Ramos (cell line): ENCODE data around the gene CTNNA3.

Experiments used
- in situ Hi-C: fragments of 300-500 bp; cut with MboI; formaldehyde crosslinking; loops from one replicate; pipeline ENCODE4 v1.14.3; 2022; ENCODE audit warnings: low sequenced_read_pairs; ENCODE audit not compliant: unreplicated experiment

CTNNA3 gene

DNA sequence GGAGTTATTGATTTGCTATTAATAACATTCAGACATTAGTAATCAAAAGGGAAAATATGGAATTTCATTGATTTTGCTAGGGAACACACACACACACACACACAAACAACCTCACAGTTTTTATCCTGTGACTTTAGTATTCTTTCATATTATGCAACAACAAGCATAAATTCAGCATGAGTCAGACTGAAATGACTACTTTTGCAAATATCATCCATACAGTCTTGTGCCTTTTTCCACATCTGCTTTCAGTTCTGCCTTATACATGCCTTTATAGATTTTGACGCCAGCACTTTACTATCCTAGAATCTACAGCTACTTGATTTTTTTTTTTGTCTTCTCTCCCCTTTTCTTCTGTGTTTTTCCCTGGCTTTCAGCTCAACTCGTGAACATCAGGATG is 1745.9 kb downstream of the CTNNA3 start:
- in situ Hi-C loops = no loop called here

DNA sequence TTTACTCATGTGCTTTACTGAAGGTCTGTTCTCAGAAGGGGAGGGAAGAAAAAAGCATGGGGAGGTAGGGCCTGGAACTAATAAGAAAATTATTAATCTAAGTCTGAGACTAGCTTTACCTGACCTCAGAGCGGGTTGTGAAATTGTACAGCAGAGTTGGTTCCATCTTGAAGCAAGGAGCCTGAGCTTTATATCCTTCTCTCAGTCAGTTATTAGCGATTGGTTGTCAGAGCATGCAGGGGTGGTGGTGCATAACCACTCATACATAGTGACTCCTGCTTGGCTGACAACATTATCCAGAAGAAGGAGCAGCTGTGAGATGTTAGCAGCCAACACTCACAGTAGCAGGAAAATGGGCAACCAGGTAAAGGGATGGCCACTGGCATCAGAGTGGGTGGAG is 1746.5 kb downstream of the CTNNA3 start:
- in situ Hi-C loops = no loop called here

DNA sequence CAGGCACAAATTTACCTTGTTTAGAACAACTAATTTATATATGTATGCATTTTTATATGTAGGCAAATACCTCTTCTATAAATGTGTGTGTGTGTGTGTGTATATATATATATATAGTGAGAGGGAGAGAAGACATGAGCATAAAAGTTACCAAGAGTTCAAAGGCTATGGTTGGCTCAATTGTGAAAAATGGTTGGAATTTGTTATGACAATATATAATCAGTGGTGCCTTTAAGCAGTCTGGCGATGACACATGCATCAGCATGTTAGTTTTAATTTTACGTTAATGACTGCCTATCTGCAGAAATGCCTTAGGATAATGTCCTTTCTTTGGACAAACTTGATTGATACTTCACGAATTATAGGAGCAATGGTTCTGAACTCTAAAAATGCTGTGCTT is 1750.9 kb downstream of the CTNNA3 start:
- in situ Hi-C loops = no loop called here

DNA sequence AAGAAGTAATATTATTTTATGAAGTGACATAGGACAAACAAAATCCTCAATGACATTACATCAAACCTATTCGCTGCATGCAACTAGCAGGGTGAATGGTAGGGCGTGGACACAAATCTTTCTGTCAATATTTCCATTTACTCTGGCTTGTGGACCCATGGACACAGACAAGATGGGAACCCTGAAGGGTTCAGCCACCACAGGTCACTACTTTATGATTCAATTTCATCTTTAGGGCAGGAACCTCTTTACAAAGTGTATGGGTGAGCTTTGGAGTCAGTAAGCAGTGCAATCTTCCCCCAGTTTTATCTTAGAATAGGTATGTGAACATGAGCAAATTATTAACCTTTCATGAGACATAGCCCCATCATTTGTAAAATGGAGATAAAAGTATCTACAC is 1752.5 kb downstream of the CTNNA3 start:
- in situ Hi-C loops = no loop called here

DNA sequence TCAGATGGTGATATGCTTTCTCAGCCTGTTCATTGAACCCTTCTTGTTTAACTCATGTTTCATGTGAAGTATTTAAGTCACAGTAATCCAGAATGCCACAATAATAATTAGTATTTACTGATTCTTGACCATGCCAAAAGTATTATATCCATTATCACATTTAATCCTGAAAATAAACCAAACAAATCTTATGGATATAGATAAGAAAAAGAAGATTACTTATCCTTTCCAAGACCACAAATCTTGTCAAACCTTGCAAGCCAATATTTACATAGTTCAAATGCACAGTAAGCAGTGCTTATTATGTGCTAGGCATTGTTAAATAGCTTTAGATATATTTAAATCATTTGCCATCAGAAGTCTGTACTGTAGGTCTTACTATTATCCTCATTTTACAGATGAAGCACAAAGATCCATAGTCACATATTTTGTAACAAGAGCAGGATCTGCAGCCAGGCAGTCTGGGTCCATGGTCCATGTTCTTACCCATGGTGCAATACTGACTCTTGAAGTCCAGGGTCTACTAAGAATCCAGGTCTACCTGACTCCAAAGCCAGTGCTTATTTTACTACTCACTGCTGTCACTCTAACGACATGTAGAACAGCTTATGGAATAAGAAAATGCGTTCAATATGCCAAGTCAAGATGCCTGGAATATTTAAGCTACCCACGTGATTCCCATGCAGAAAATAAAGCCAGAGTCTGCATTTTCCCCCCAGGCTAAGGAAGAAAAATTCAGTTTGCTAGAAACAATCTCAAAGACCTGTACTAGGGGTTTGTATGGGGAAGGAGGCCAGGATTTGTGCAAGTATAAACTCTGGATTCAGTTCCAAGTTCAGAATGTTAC is 1755.0 kb downstream of the CTNNA3 start:
- in situ Hi-C loops = no loop called here

DNA sequence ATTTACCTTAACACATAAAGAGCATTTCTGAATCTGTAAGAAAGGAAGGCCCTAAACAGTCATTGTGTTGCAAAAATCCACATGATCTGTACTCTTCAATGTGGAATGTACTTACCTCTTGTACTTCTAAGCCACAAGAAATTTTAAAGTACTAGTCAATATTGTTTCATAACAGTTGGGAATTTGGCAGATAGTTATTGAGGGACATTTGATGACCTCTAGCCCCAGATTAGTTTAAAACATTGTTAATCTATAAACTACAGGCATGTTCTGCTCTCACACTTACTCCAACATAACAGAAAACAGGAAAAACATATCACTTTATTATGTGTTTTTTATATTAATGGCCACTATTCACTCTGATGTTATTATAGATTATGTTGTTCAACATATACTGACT is 1755.9 kb downstream of the CTNNA3 start:
- in situ Hi-C loops = no loop called here

DNA sequence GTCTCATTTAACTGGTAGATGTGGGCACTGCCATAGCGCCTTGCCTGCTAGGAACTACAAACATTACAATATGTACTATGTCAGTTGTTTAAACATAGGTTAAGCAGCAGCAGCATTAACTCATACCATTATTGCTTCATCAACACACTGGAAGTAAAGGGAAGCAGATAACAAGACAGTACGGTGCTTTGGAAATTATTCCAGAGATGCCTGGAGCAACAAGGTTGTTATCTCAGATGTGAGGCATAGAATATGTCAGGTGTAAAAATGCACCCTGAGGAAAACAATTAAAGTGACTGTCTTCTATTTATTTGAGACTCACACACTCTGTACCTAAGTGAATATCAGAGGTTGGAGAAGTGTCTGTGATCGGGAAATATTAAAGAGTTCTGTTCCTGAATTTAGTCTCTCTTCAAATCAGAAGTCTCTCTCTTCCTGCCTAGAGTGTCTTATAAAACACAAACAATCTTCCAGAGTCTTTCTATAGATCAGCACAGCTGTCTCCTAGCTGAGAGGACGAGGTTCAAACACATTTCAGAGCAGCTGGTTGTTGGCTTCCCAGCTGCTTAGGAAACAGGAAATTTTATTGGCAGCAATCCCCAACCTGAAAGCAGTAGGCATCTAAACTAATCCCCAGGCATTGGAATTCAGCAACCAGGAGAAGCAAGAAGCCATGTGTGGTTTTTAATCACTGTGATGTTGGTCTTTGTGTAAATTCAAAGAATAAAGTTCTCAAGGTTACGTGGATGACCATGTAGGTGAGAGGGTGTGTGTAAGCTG is 1764.5 kb downstream of the CTNNA3 start:
- in situ Hi-C loops = no loop called here

DNA sequence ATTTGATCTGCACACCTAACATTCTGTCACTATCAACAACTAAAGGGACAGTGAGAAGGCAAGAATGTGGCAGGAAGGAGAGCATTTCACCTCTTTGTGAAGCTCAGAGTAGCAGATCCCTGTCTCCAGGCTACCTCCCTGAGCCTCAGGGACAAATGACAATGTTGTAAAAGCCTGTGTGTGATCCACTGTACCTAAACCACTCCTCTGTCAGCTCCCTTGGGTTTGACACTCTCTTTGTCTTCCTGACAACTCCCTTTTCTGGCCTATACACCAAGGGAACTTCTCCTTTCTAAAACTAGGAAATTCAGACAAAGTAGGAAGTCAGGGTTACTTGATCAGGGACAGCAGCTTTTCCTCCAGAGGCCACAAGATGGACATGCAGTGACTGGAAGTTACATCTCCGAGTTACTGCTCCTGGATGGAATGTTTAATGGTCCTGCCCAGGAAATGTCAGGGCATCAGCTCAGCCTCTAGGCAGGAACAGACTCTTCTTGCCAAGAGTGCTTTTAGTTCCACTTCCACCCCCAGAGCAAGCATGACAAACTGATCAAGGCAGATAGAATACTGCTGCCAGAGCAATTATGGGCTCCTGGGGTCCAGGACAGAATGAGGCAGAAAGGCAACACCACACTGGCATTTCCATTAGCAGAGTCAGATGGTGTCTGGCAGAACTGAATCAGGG is 1784.7 kb downstream of the CTNNA3 start:
- in situ Hi-C loops = no loop called here

DNA sequence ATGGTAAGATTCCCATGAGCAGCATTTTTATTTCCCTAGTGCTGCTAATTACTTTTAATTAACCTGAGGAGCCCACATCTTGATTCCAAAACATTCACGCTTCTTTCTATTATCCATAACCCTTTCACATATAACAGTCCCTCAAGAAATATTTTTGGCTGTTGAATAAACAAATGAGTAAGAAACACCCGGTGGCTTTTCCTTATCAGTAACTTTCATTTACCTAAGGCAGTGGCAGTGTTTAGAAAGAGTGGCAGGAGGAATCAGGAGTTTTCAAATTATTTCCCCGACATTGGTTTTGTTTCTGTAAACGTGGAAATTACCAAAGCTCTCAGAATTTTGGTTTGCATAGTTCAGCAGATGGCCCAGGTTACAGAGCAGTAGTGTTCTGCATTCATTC is 1785.8 kb downstream of the CTNNA3 start:
- in situ Hi-C loops = no loop called here

DNA sequence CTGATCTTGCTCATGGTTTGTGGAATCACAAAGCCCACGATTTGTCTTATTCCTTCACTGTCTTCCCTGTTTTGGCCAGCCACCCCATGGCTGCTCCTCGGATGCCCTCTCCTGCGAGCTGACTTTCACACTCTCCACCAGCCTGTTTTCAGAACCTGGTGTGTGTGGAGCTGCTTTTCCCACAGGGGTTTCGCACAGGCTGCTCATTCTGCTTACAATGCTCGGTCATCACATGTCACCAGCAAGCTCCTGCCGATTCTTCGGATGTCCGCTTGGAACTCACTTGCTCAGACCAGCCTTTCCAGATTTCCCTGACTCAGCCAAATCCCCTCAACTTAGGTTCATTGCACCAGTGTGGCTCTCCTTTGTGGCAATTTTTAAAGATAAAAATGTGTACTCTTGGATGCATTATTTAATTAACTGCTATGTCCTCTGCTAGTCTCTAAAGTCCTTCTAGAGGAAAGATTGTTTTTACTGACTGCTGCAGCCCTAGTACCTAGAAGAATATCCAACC is 1788.7 kb downstream of the CTNNA3 start:
- in situ Hi-C loops = no loop called here

DNA sequence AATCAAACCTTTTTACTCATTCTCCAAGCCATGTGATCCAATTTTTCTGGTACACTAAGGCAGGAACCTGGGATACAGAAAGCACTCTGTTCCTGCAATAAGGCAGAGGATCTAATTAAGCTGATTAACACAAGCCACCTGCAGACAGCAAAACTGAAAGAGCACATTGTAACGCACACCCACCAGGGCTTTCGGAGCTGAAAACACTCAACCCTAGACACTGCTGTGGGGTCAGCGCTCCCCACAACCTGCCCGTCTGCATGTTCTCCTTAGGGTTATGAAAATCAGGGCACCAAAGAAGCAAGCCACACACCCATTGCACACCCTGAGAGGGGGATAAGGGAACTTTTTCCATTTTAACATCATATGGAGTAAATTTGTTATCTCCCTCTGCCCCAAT is 1792.4 kb downstream of the CTNNA3 start:
- in situ Hi-C loops = no loop called here

DNA sequence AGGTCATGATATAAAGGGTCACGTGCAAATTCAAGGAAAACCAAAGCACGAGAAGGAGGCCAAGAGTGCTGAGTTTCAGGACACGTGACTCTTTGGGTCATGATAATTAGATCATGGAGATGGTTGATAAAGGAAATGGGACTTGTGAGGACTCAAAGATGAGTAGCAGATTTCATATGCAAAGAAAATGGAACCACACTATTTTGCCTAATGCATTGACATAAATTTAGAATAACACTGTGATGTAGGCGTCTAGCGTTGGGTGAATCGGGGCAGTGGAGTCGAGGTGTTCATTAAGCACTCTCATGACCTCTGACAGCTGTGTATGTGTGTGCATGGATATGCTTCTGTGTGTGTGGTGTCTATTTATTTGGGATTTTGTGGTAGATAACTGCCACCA is 1795.7 kb downstream of the CTNNA3 start:
- in situ Hi-C loops = no loop called here

DNA sequence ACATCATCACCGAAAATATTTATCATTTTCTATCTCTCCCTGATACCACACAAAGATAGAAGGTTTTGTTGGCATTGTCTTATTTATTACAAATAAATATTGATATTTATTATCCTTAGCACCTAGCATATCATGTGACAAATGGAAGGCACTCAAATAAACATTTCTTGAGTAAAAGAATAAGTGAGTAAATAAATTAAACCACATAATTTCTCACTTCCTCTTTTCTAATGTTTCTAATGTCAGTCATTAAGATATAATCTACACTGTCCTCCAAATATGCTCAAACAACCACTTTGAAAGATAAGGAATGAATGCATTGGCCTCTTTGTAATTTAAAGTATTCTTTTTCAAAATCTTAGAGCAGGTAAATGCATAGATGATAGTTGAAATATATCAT is 1797.9 kb downstream of the CTNNA3 start:
- in situ Hi-C loops = no loop called here

DNA sequence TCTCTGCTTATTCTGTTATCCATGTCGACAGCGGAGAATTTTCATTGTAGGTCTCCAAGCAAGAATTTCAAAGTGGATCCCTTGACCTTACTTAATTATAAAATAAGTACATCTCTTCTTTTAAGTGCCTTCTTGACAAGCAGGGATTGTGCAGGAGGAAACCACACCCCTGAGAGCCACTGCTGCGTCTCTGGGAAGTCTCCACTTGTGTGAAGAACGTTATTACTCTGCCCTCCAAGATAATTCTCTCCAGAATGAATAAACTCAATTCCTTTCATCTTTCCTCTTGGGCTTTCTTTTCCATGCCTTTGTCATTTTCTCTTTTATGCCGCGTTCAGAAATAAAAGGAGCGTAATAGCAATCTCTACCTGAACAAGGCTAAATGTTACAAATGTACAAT is 1801.0 kb downstream of the CTNNA3 start:
- in situ Hi-C loops = no loop called here

DNA sequence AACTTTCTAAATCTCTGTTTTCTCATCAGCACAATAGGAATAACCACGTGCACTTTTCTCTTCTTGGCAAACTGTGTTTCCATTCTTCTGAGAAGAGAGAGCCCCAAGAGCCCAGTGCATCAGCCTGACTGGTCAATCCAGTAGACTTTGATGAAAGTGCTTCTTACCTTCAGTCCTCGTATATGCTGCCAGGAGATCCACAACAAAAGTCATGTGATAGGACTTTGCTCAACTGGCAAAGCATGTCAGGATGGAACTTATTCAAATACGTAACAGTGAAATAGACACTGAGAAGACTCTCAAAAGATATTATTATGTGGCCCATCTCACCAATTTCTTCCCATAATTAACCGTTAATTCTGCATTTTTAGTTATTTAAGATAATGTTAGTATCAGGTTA is 1801.6 kb downstream of the CTNNA3 start:
- in situ Hi-C loops = no loop called here

DNA sequence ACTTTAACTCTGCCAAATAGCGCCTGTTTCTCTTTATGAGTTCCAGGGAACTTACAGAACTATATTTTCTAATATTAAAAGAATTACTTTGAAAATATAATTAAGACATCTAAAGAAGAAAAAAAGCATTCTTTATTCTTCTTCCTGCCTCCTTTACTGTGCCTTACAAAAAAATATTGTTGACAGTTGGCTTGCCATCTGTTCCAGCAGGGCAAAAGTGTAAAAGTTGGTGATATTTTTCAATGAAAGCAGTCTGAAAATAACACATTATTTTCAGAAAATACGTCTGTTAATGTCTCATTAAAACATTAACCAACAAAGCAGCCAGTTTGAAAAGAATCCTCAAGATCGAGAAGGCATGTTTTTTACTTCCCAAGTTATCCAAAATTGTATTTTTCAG is 1802.3 kb downstream of the CTNNA3 start:
- in situ Hi-C loops = no loop called here

DNA sequence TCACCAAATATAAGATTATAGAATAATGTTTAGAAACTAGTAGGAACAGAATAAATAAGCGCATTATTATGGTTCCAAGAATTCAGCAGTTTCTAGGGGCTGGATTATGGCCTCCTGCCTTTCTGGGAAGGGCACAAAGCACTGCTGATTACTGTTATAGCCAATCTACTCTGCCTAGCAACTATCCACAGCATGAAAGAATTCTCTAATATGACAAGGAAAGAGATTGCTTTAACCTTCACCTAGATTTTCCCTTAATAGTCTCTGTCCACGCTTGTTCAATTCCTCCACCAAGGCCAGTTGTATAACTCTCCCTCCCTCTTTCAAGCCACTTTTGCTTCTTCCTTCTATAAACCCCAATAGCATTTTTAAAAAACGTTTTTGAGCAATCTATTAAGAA is 1803.7 kb downstream of the CTNNA3 start:
- in situ Hi-C loops = no loop called here

DNA sequence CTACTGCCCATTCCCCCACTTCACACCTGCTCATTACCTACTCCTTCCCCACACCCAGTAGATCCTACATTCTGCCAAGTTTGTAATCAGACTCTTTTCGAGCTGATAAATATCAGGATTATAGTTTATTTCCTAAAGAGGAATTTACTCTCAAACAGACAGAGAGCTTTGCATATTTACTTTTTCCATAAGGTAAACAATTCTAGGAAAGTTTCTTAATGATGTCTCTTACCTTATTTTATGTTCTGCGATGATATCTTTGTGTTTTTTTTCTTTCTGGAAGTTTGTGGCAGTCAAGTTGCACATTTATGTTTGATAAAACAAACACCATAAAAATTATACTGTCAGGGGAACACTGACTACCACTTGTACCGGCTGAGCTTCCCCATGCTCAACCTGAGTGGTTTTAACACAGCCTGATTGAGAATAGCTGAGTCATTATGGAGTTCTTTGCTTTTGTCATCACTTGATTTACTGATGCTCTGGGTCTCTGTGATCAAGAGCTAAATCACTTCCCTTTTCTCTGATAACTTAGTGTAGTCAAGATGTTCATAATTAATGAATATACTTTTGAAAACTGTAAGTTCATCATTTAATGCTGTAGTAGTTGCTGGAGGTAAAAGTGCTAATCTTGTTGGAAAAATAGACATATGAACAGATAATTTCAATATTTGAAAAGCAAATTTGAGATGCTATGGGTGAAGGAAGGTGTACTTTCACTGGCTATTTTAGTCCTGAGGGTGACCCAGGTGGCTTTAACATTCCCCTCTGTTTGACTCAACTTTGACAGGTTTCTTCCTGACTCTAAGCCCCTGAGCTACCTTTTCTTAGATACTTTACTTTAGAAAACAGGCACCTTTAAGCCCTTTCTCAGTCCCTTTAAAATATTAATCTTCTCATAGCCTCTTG is 1804.7 kb downstream of the CTNNA3 start:
- in situ Hi-C loops = no loop called here

DNA sequence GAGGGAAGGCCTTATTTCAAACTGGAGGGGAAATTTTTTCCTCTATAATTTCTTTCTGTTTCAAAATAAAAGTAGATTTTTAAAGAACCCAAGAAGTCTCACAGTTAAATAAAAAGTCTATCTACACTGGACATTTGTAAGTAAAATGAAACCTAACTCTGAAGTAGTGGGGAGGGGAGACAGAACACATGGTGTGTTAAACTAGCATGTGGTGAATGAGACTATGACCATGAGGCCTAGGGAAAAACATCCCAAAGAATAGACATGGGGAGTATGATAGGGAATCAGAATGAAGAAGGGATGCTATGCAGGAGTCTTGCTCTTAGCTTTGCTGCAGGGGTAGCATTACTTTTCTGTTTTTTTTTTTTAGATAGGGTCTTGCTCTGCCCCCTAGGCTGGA is 1831.5 kb downstream of the CTNNA3 start:
- in situ Hi-C loops = no loop called here

DNA sequence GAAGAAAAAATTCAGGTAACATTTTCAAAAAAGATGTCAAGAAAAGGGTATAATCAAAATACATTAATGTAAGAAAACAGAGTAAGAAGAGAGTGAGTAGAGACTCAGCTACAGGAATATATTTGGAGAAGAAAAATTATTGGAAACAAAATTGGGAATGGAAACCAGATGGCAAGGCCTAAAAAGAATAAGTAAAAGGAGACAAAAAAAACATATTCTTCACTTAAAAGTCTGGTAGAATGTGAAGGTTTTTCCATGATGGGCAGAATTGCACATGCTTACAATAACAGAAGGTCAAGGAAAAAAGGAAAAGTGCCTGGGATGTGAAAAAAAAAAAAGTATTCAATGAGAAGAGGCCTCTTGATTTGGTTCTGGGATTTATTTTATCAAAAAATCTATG is 1832.0 kb downstream of the CTNNA3 start:
- in situ Hi-C loops = no loop called here
